Testis (tissue), 3 donors: ENCODE data around the gene ACBD5. TPM values are rescaled to one million over a fixed set of nuclear protein-coding genes. Genes with fewer than 3 reads are reported as not detected.

Experiments used
- DNase-seq: peaks from one replicate; pipeline ENCODE4 v3.0.0-alpha.2; 2019
- H3K27ac ChIP-seq, 2 donors: fragments of 200-600 bp; sonication (generic); one replicate each; pipeline ENCODE4 v1.5.1; 2019
- H3K27me3 ChIP-seq: fragments of 200-600 bp; sonication (generic); one replicate; pipeline ENCODE4 v1.5.1; 2019
- H3K36me3 ChIP-seq: fragments of 200-600 bp; sonication (generic); one replicate; pipeline ENCODE4 v1.5.1; 2017; ENCODE audit warnings: low read depth; ENCODE audit errors: missing control alignments
- H3K4me1 ChIP-seq: fragments of 200-600 bp; sonication (generic); one replicate; pipeline ENCODE4 v1.5.1; 2019
- H3K4me3 ChIP-seq, 2 donors: fragments of 200-600 bp; sonication (generic); one replicate each; pipeline ENCODE4 v1.5.1; 2017 to 2019
- H3K9me3 ChIP-seq: fragments of 200-600 bp; sonication (generic); one replicate; pipeline ENCODE4 v1.5.1; 2017
- CTCF ChIP-seq, 3 experiments: fragments of 450-650 bp in 2 of 3; fragments of 200-600 bp in 1 of 3; sonication (generic) in 1 of 3; IDR thresholded peaks; one replicate each; pipeline ENCODE4 v1.5.1; 2016 to 2019; ENCODE audit warnings: antibody characterized with exemption in 3 of 3, mild to moderate bottlenecking in 2 of 3, moderate library complexity in 1 of 3
- POLR2A ChIP-seq: fragments of 450-650 bp; IDR thresholded peaks from one replicate; pipeline ENCODE4 v1.6.1; 2017; ENCODE audit warnings: antibody characterized with exemption, mild to moderate bottlenecking, moderate library complexity
- WGBS, 2 donors: methylation state at CpG; one replicate each; pipeline ENCODE4 v1.1.5; 2018; 5-methylcytosine and 5-hydroxymethylcytosine counted together
- intact Hi-C: fragments of 100-400 bp; cut with DNase I; formaldehyde crosslinking; loops from one replicate; pipeline ENCODE4 v1.15.1; 2023; ENCODE audit warnings: low total_unique reads
- polyA plus RNA-seq: library from polyadenylated mRNA; stranded (reverse); fragments of 350-450 nt; fragmentation: Illumina TruSeq; extraction: RNeasy Lipid Tissue Mini Kit (QIAGEN cat#74804); gene quantifications from one replicate; pipeline ENCODE4 v1.2.3, GENCODE V29; 2014; ENCODE audit warnings: low read depth, low replicate concordance; ENCODE audit not compliant: insufficient read depth
- total RNA-seq, 2 donors: library from RNA; depleted of rRNA; stranded (reverse); fragments of >200 nt; gene quantifications; one replicate each; pipeline ENCODE4 v1.2.3, GENCODE V29; 2016

Gene ACBD5
- total and polyA plus RNA-seq, 3 donors from 2014 or later, result 33.8 to 36.4 (median 33.9) TPM

- Histone ChIP-seq H3K9me3 (no peaks in the 10 kb centered on the region), H3K27ac (peak within 1 kb of the TSS; percentile 97 to 99), H3K4me1 (peaks cover 14% of the 10 kb centered on the region), H3K4me3 (peak within 1 kb of the TSS; percentile 96 to 98), H3K27me3 (no peaks in the 10 kb centered on the region), H3K36me3 (no peaks in the 10 kb centered on the region)
- 0 to 2% methylated on average over 32 to 54 of the region's 55 CpGs for WGBS, 2 donors
- intact Hi-C loops, result no loop called here
- TF ChIP-seq POLR2A, result peak; percentile 54
- no peak for TF ChIP-seq CTCF (IDR thresholded peaks at IDR 0.05)
- DNase-seq, result peak; percentile 95
Measured at GRCh38 chr10:27155066-27155754, 85.4 kb downstream of the ACBD5 start, which contains the start of gene MASTL. MASTL (plus strand) TSS chr10:27155352; CDS start chr10:27155427, 75 bp downstream.

GRCh38 chr10:27153845-27154193 lies 86.8 kb downstream of the ACBD5 start:
- Histone ChIP-seq H3K36me3 (no peaks in the 10 kb centered on the region), H3K27ac (peak overlapping the region; percentile 97 to 99), H3K4me3 (peak overlapping the region; percentile 96 to 98), H3K9me3 (no peaks in the 10 kb centered on the region), H3K27me3 (no peaks in the 10 kb centered on the region), H3K4me1 (peaks cover 14% of the 10 kb centered on the region)
- intact Hi-C loops, result no loop called here
- TF ChIP-seq CTCF (IDR thresholded peaks at IDR 0.05), result no peak
- TF ChIP-seq POLR2A, result no peak
- peak; percentile 49 for DNase-seq
- WGBS, 2 donors, result 0% methylated on average over 18 of the region's 18 CpGs

GRCh38 chr10:27153329-27153728 lies 87.3 kb downstream of the ACBD5 start:
- no peak for TF ChIP-seq POLR2A
- TF ChIP-seq CTCF (IDR thresholded peaks at IDR 0.05), result no peak
- DNase-seq, result no peak
- 1 to 2% methylated on average over 6 of the region's 6 CpGs for WGBS, 2 donors

GRCh38 chr10:27152687-27153086 lies 87.9 kb downstream of the ACBD5 start:
- no peak for TF ChIP-seq CTCF (IDR thresholded peaks at IDR 0.05)
- no peak for TF ChIP-seq POLR2A
- H3K27ac ChIP-seq, result no peak overlapping the region
- H3K4me1 ChIP-seq, result peaks cover 14% of the 10 kb centered on the region
- H3K36me3 ChIP-seq, result no peaks in the 10 kb centered on the region
- no peak for DNase-seq
- H3K27me3 ChIP-seq, result no peaks in the 10 kb centered on the region
- intact Hi-C loops, result no loop called here
- no peaks in the 10 kb centered on the region for H3K9me3 ChIP-seq
- peak overlapping the region; percentile 96 to 98 for H3K4me3 ChIP-seq

More at GRCh38 chr10:27153329-27153728, 87.3 kb downstream of the ACBD5 start:
- H3K27ac ChIP-seq, result peak overlapping the region; percentile 97 to 99
- H3K4me1 ChIP-seq, result peaks cover 14% of the 10 kb centered on the region
- intact Hi-C loops, result no loop called here
- H3K27me3 ChIP-seq, result no peaks in the 10 kb centered on the region
- no peaks in the 10 kb centered on the region for H3K36me3 ChIP-seq
- H3K4me3 ChIP-seq, result peak overlapping the region; percentile 96 to 98
- no peaks in the 10 kb centered on the region for H3K9me3 ChIP-seq

- no peaks in the 10 kb centered on the region for H3K9me3 ChIP-seq
- H3K27me3 ChIP-seq, result no peaks in the 10 kb centered on the region
- TF ChIP-seq CTCF (IDR thresholded peaks at IDR 0.05) (no peak), POLR2A (no peak)
- intact Hi-C loops, result no loop called here
- H3K4me1 ChIP-seq, result peaks cover 9% of the 10 kb centered on the region
- no peak overlapping the region for H3K27ac ChIP-seq
- DNase-seq, result no peak
- 64 to 88% methylated on average over 1 of the region's 1 CpG for WGBS, 2 donors
- H3K4me3 ChIP-seq, result no peak overlapping the region
- no peaks in the 10 kb centered on the region for H3K36me3 ChIP-seq
Measured at GRCh38 chr10:27150261-27150660, 90.3 kb downstream of the ACBD5 start.
